GM23338 (cell line): ENCODE measurements around the gene PPIC. TPM values are rescaled to one million over a fixed set of nuclear protein-coding genes. Genes with fewer than 3 reads are reported as not detected.

ENCODE experiments used
- ATAC-seq: fragments of 200-7000 bp; cut with Tn5 transposase; 3 replicates; pipeline ENCODE4 v1.9.1; 2020
- DNase-seq: peaks from one replicate; pipeline ENCODE4 v3.0.0-alpha.2; 2015; ENCODE audit warnings: low spot score
- H2AFZ ChIP-seq: fragments of 200-600 bp; sonication (generic); 2 replicates; pipeline ENCODE4 v1.8.0; 2016; ENCODE audit warnings: antibody characterized with exemption, mild to moderate bottlenecking, moderate library complexity
- H3F3A ChIP-seq: fragments of 200-600 bp; sonication (generic); replicated peaks from 2 replicates; pipeline ENCODE4 v1.8.0; 2017; ENCODE audit warnings: antibody characterized with exemption, mixed run types, low read depth
- H3K27ac ChIP-seq: fragments of 200-600 bp; sonication (generic); 2 replicates; pipeline ENCODE4 v1.6.1; 2016; ENCODE audit warnings: low read depth
- H3K27me3 ChIP-seq: fragments of 200-600 bp; sonication (generic); 2 replicates; pipeline ENCODE4 v1.8.0; 2016; ENCODE audit warnings: mild to moderate bottlenecking, mixed run types, moderate library complexity; ENCODE audit not compliant: insufficient read depth
- H3K36me3 ChIP-seq: fragments of 200-600 bp; sonication (generic); 2 replicates; pipeline ENCODE4 v1.8.0; 2016; ENCODE audit warnings: mild to moderate bottlenecking; ENCODE audit not compliant: insufficient read depth
- H3K4me1 ChIP-seq: fragments of 200-600 bp; sonication (generic); 2 replicates; pipeline ENCODE4 v1.8.0; 2016; ENCODE audit warnings: mild to moderate bottlenecking, moderate library complexity; ENCODE audit not compliant: insufficient read depth
- H3K4me2 ChIP-seq: fragments of 200-600 bp; sonication (generic); 2 replicates; pipeline ENCODE4 v1.7.1; 2017; ENCODE audit warnings: mixed run types
- H3K4me3 ChIP-seq: fragments of 200-600 bp; sonication (generic); 2 replicates; pipeline ENCODE4 v1.6.1; 2016; ENCODE audit warnings: mixed run types
- H3K79me2 ChIP-seq: fragments of 200-600 bp; sonication (generic); replicated peaks from 2 replicates; pipeline ENCODE4 v1.8.0; 2017; ENCODE audit warnings: mild to moderate bottlenecking; ENCODE audit not compliant: insufficient read depth
- H3K9me2 ChIP-seq: fragments of 200-600 bp; sonication (generic); 2 replicates; pipeline ENCODE4 v1.8.0; 2017; ENCODE audit not compliant: insufficient read depth
- H4K20me1 ChIP-seq: fragments of 200-600 bp; sonication (generic); replicated peaks from 2 replicates; pipeline ENCODE4 v1.8.0; 2017; ENCODE audit warnings: mild to moderate bottlenecking; ENCODE audit not compliant: insufficient read depth
- H3K27ac Mint-ChIP-seq: 2 replicates; pipeline ENCODE4 v1.8.0; 2020; ENCODE audit warnings: inconsistent platforms, mild to moderate bottlenecking, moderate library complexity, mixed read lengths
- H3K27me3 Mint-ChIP-seq: 3 replicates; pipeline ENCODE4 v1.8.0; 2022; ENCODE audit warnings: low read depth, mild to moderate bottlenecking, moderate library complexity, mixed read lengths, inconsistent platforms; ENCODE audit not compliant: insufficient read depth, poor library complexity
- H3K36me3 Mint-ChIP-seq: 3 replicates; pipeline ENCODE4 v1.8.0; 2021; ENCODE audit warnings: low read depth, mild to moderate bottlenecking, inconsistent platforms, moderate library complexity, mixed read lengths
- H3K4me1 Mint-ChIP-seq: 3 replicates; pipeline ENCODE4 v1.8.0; 2020; ENCODE audit warnings: mild to moderate bottlenecking, inconsistent platforms, mixed read lengths
- H3K4me3 Mint-ChIP-seq: 3 replicates; pipeline ENCODE4 v1.8.0; 2021; ENCODE audit warnings: moderate library complexity, mild to moderate bottlenecking, inconsistent platforms, mixed read lengths
- H3K9me3 Mint-ChIP-seq: 3 replicates; pipeline ENCODE4 v1.8.0; 2020; ENCODE audit warnings: moderate library complexity, mild to moderate bottlenecking, inconsistent platforms, mixed read lengths
- CREB1 ChIP-seq: fragments of 250-450 bp; sonication (Bioruptor Pico); IDR thresholded peaks from 2 replicates; pipeline ENCODE4 v1.5.0; 2020; ENCODE audit warnings: low read depth, mild to moderate bottlenecking, moderate library complexity
- EZH2 ChIP-seq: fragments of 200-600 bp; sonication (generic); IDR thresholded peaks from one replicate; pipeline ENCODE4 v1.8.0; 2017; ENCODE audit warnings: antibody characterized with exemption, mild to moderate bottlenecking, low read depth; ENCODE audit not compliant: unreplicated experiment
- EZH2phosphoT487 ChIP-seq: fragments of 200-600 bp; sonication (generic); IDR thresholded peaks from one replicate; pipeline ENCODE4 v1.8.1; 2018; ENCODE audit warnings: antibody characterized with exemption; ENCODE audit not compliant: unreplicated experiment
- JUNB ChIP-seq: IDR thresholded peaks from one replicate; pipeline ENCODE4 v1.6.1; 2016; ENCODE audit warnings: antibody characterized with exemption; ENCODE audit not compliant: unreplicated experiment
- NANOG ChIP-seq: IDR thresholded peaks from 2 replicates; pipeline ENCODE4 v1.6.1; 2016; ENCODE audit warnings: antibody characterized with exemption, borderline replicate concordance
- STAT1 ChIP-seq: IDR thresholded peaks from one replicate; pipeline ENCODE4 v1.6.1; 2016; ENCODE audit warnings: antibody characterized with exemption; ENCODE audit not compliant: unreplicated experiment
- ZNF331 ChIP-seq: fragments of 250-450 bp; sonication (Bioruptor Pico); IDR thresholded peaks from 2 replicates; pipeline ENCODE4 v1.5.0; 2020; ENCODE audit warnings: low read depth, mild to moderate bottlenecking, moderate library complexity
- polyA plus RNA-seq: library from polyadenylated mRNA; unstranded; fragments of >200 nt; fragmentation: Nextera tagmentation; extraction: Ambion mirVana; gene quantifications from 2 replicates; pipeline ENCODE4 v1.2.1, GENCODE V29; 2016
- total RNA-seq: library from RNA; depleted of rRNA; stranded (reverse); fragments of >200 nt; shearing (Covaris generic); gene quantifications from 2 replicates; pipeline ENCODE4 v1.2.3, GENCODE V29; 2014
- TF ChIP-seq, protein P1 (sequence below): IDR thresholded peaks from one replicate; pipeline ENCODE4 v1.6.1; 2018; ENCODE audit warnings: antibody characterized with exemption; ENCODE audit not compliant: unreplicated experiment
- TF ChIP-seq, protein P2 (sequence below): fragments of 250-450 bp; sonication (Bioruptor Pico); IDR thresholded peaks from 2 replicates; pipeline ENCODE4 v1.5.0; 2020; ENCODE audit warnings: mild to moderate bottlenecking, moderate library complexity
- TF ChIP-seq, protein P3 (sequence below), 2 experiments: fragments of 200-600 bp in 1 of 2; sonication (generic) in 1 of 2; conservative IDR thresholded peaks; 2 replicates each; pipeline versions ENCODE4 v1.5.1 to v1.6.1; 2016 to 2017; ENCODE audit warnings: antibody characterized with exemption in 2 of 2, low read depth in 2 of 2, mild to moderate bottlenecking in 2 of 2, moderate library complexity in 1 of 2
- TF ChIP-seq, protein P4 (sequence below): IDR thresholded peaks from 2 replicates; pipeline ENCODE4 v1.6.1; 2016; ENCODE audit warnings: antibody characterized with exemption

PPIC gene
- total and polyA plus RNA-seq, 2 experiments from 2014 or later = 13.9 to 21.0 TPM

DNA sequence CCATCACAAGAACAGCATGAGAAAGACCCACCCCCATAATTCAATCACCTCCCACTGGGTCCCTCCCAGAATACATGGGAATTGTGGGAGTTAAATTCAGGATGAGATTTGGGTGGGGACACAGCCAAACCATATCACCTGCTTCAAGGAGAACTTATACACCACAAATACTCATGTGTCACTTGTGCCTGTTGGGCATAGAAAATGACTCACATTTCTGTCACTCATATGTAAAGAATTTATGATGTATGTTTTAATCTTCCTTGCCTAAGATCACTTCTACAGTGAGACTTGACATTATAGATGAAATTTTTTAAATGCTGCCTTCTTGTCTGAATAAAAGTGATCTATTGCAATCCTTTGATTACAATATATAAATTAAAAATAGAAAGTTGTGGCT lies 29.5 kb upstream of the PPIC start:
- H3K4me1 ChIP-seq = no peaks in the 10 kb centered on the region
- TF ChIP-seq EZH2phosphoT487 (no peak), ZNF331 (no peak), STAT1 (no peak), CREB1 (CRISPR knock-in tag) (no peak), EZH2 (no peak), JUNB (no peak), NANOG (no peak)
- TF ChIP-seq, protein P1, sequence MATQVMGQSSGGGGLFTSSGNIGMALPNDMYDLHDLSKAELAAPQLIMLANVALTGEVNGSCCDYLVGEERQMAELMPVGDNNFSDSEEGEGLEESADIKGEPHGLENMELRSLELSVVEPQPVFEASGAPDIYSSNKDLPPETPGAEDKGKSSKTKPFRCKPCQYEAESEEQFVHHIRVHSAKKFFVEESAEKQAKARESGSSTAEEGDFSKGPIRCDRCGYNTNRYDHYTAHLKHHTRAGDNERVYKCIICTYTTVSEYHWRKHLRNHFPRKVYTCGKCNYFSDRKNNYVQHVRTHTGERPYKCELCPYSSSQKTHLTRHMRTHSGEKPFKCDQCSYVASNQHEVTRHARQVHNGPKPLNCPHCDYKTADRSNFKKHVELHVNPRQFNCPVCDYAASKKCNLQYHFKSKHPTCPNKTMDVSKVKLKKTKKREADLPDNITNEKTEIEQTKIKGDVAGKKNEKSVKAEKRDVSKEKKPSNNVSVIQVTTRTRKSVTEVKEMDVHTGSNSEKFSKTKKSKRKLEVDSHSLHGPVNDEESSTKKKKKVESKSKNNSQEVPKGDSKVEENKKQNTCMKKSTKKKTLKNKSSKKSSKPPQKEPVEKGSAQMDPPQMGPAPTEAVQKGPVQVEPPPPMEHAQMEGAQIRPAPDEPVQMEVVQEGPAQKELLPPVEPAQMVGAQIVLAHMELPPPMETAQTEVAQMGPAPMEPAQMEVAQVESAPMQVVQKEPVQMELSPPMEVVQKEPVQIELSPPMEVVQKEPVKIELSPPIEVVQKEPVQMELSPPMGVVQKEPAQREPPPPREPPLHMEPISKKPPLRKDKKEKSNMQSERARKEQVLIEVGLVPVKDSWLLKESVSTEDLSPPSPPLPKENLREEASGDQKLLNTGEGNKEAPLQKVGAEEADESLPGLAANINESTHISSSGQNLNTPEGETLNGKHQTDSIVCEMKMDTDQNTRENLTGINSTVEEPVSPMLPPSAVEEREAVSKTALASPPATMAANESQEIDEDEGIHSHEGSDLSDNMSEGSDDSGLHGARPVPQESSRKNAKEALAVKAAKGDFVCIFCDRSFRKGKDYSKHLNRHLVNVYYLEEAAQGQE = no peak
- TF ChIP-seq, protein P2, sequence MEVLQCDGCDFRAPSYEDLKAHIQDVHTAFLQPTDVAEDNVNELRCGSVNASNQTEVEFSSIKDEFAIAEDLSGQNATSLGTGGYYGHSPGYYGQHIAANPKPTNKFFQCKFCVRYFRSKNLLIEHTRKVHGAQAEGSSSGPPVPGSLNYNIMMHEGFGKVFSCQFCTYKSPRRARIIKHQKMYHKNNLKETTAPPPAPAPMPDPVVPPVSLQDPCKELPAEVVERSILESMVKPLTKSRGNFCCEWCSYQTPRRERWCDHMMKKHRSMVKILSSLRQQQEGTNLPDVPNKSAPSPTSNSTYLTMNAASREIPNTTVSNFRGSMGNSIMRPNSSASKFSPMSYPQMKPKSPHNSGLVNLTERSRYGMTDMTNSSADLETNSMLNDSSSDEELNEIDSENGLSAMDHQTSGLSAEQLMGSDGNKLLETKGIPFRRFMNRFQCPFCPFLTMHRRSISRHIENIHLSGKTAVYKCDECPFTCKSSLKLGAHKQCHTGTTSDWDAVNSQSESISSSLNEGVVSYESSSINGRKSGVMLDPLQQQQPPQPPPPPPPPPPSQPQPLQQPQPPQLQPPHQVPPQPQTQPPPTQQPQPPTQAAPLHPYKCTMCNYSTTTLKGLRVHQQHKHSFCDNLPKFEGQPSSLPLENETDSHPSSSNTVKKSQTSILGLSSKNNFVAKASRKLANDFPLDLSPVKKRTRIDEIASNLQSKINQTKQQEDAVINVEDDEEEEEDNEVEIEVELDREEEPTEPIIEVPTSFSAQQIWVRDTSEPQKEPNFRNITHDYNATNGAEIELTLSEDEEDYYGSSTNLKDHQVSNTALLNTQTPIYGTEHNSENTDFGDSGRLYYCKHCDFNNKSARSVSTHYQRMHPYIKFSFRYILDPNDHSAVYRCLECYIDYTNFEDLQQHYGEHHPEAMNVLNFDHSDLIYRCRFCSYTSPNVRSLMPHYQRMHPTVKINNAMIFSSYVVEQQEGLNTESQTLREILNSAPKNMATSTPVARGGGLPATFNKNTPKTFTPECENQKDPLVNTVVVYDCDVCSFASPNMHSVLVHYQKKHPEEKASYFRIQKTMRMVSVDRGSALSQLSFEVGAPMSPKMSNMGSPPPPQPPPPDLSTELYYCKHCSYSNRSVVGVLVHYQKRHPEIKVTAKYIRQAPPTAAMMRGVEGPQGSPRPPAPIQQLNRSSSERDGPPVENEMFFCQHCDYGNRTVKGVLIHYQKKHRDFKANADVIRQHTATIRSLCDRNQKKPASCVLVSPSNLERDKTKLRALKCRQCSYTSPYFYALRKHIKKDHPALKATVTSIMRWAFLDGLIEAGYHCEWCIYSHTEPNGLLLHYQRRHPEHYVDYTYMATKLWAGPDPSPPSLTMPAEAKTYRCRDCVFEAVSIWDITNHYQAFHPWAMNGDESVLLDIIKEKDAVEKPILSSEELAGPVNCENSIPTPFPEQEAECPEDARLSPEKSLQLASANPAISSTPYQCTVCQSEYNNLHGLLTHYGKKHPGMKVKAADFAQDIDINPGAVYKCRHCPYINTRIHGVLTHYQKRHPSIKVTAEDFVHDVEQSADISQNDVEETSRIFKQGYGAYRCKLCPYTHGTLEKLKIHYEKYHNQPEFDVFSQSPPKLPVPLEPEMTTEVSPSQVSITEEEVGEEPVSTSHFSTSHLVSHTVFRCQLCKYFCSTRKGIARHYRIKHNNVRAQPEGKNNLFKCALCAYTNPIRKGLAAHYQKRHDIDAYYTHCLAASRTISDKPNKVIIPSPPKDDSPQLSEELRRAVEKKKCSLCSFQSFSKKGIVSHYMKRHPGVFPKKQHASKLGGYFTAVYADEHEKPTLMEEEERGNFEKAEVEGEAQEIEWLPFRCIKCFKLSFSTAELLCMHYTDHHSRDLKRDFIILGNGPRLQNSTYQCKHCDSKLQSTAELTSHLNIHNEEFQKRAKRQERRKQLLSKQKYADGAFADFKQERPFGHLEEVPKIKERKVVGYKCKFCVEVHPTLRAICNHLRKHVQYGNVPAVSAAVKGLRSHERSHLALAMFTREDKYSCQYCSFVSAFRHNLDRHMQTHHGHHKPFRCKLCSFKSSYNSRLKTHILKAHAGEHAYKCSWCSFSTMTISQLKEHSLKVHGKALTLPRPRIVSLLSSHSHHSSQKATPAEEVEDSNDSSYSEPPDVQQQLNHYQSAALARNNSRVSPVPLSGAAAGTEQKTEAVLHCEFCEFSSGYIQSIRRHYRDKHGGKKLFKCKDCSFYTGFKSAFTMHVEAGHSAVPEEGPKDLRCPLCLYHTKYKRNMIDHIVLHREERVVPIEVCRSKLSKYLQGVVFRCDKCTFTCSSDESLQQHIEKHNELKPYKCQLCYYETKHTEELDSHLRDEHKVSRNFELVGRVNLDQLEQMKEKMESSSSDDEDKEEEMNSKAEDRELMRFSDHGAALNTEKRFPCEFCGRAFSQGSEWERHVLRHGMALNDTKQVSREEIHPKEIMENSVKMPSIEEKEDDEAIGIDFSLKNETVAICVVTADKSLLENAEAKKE (CRISPR knock-in tag) = no peak
- TF ChIP-seq, protein P3, sequence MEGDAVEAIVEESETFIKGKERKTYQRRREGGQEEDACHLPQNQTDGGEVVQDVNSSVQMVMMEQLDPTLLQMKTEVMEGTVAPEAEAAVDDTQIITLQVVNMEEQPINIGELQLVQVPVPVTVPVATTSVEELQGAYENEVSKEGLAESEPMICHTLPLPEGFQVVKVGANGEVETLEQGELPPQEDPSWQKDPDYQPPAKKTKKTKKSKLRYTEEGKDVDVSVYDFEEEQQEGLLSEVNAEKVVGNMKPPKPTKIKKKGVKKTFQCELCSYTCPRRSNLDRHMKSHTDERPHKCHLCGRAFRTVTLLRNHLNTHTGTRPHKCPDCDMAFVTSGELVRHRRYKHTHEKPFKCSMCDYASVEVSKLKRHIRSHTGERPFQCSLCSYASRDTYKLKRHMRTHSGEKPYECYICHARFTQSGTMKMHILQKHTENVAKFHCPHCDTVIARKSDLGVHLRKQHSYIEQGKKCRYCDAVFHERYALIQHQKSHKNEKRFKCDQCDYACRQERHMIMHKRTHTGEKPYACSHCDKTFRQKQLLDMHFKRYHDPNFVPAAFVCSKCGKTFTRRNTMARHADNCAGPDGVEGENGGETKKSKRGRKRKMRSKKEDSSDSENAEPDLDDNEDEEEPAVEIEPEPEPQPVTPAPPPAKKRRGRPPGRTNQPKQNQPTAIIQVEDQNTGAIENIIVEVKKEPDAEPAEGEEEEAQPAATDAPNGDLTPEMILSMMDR (conservative IDR thresholded peaks at IDR 0.05; ENCODE audit: low read depth in 2 of 2) = no peak
- TF ChIP-seq, protein P4, sequence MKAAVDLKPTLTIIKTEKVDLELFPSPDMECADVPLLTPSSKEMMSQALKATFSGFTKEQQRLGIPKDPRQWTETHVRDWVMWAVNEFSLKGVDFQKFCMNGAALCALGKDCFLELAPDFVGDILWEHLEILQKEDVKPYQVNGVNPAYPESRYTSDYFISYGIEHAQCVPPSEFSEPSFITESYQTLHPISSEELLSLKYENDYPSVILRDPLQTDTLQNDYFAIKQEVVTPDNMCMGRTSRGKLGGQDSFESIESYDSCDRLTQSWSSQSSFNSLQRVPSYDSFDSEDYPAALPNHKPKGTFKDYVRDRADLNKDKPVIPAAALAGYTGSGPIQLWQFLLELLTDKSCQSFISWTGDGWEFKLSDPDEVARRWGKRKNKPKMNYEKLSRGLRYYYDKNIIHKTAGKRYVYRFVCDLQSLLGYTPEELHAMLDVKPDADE = no peak
- no peak overlapping the region for H3K4me2 ChIP-seq
- H3K4me3 ChIP-seq = no peak overlapping the region
- Mint-ChIP-seq H3K27ac (no peak overlapping the region), H3K9me3 (peaks cover 5% of the 10 kb centered on the region; the same call in 1 of the 3 replicates), H3K4me3 (no peak overlapping the region), H3K4me1 (no peaks in the 10 kb centered on the region), H3K36me3 (no peaks in the 10 kb centered on the region), H3K27me3 (no peaks in the 10 kb centered on the region)
- DNase-seq (no peak), ATAC-seq (no peak)
- no peaks in the 10 kb centered on the region for H4K20me1 ChIP-seq
- no peaks in the 10 kb centered on the region for H3K27me3 ChIP-seq
- 0 out of 2 replicates have a peak, but pooled peaks cover 4% of the 10 kb centered on the region for H3K9me2 ChIP-seq
- H3F3A ChIP-seq = no peaks in the 10 kb centered on the region
- no peaks in the 10 kb centered on the region for H3K36me3 ChIP-seq
- H3K27ac ChIP-seq = no peak overlapping the region
- H3K79me2 ChIP-seq = no peaks in the 10 kb centered on the region
- no peak overlapping the region for H2AFZ ChIP-seq
